IPS-18a (cell line): ENCODE results near the gene PTP4A1.

Source experiments
- H3K27ac ChIP-seq: one replicate; pipeline ENCODE4 v1.5.1; 2013; ENCODE audit warnings: low read length
- H3K27me3 ChIP-seq: one replicate; pipeline ENCODE4 v1.6.1; 2013; ENCODE audit warnings: mild to moderate bottlenecking, low read length; ENCODE audit not compliant: control insufficient read depth, insufficient read depth
- H3K36me3 ChIP-seq: one replicate; pipeline ENCODE4 v1.6.1; 2013; ENCODE audit warnings: low read depth, low read length; ENCODE audit not compliant: control insufficient read depth
- H3K4me1 ChIP-seq: one replicate; pipeline ENCODE4 v1.6.1; 2013; ENCODE audit warnings: low read depth, low read length; ENCODE audit not compliant: control insufficient read depth
- H3K4me3 ChIP-seq: one replicate; pipeline ENCODE4 v1.5.1; 2013; ENCODE audit warnings: low read length
- H3K9ac ChIP-seq: one replicate; pipeline ENCODE4 v1.6.1; 2013; ENCODE audit warnings: mild to moderate bottlenecking, low read length, moderate library complexity
- H3K9me3 ChIP-seq: one replicate; pipeline ENCODE4 v1.6.1; 2013; ENCODE audit warnings: low read depth, low read length; ENCODE audit not compliant: control insufficient read depth

PTP4A1 gene

DNA sequence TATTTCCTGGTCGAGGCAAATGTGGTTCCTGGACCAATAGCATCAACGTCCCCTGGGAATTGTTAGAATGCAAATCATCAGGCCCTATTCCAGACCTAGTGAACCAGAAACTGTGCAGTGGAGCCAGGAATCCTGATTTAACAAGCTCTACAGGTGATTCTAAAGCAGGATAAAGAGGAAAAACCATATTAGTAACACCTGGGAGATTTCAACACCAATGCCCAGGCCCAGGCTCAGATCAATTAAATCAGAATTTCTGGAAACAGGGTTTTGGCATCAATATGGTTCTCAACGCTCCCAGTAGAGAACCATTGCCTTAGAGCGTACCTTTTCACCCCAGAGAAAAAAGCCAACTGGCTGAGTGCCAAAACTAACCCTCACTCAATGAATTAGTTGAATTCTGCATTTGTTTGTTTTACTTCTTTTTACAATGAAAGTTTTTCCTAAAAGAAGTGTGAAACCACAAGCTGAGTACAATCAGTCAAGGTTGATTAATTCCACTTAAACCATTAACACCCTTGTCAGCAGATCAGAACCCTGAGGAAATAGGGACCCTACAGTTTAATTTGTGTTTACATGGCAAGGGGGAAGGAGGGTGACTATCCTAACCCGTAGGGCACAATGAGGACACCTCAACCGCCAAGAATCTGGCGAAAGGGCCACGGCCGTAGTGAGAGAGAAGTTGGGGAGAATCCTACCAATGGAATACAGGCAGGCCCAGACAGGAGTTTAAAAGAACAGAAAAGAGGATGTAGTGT lies 34.9 kb upstream of the PTP4A1 start:
- H3K9ac ChIP-seq = no peak overlapping the region
- no peak overlapping the region for H3K4me3 ChIP-seq
- no peaks in the 10 kb centered on the region for H3K36me3 ChIP-seq
- H3K4me1 ChIP-seq = no peaks in the 10 kb centered on the region
- no peaks in the 10 kb centered on the region for H3K9me3 ChIP-seq
- peaks cover 1% of the 10 kb centered on the region for H3K27me3 ChIP-seq
- no peak overlapping the region for H3K27ac ChIP-seq

DNA sequence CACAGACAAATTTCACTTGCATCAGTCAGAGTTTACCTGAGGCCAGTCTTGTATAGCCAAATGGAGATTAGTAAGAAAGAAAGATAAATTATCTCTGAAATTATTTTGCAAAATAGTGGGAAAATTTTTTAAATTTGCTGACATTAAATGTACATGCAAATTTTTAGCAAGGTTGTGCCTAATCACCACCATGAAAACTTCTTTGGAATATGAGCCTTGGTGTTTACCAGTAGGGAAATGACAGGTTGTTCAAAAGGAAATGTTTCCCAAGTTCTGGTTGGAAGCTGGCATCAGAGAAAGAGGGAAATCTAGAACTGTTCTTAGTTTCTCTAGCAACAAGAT lies 34.4 kb upstream of the PTP4A1 start:
- Histone ChIP-seq H3K36me3 (no peaks in the 10 kb centered on the region), H3K27ac (no peak overlapping the region), H3K27me3 (peaks cover 5% of the 10 kb centered on the region), H3K4me3 (no peak overlapping the region), H3K9ac (no peak overlapping the region), H3K9me3 (no peaks in the 10 kb centered on the region), H3K4me1 (no peaks in the 10 kb centered on the region)

GRCh38 chr6:63538550-63538949 lies 33.7 kb upstream of the PTP4A1 start:
- H3K27me3 ChIP-seq = peaks cover 5% of the 10 kb centered on the region
- no peaks in the 10 kb centered on the region for H3K9me3 ChIP-seq
- no peak overlapping the region for H3K4me3 ChIP-seq
- H3K36me3 ChIP-seq = no peaks in the 10 kb centered on the region
- H3K27ac ChIP-seq = no peak overlapping the region
- H3K4me1 ChIP-seq = no peaks in the 10 kb centered on the region
- no peak overlapping the region for H3K9ac ChIP-seq

- Histone ChIP-seq H3K9ac (no peak overlapping the region), H3K9me3 (no peaks in the 10 kb centered on the region), H3K27me3 (peaks cover 5% of the 10 kb centered on the region), H3K27ac (no peak overlapping the region), H3K36me3 (no peaks in the 10 kb centered on the region), H3K4me3 (no peak overlapping the region), H3K4me1 (no peaks in the 10 kb centered on the region)
Measured at GRCh38 chr6:63543001-63543400, 29.3 kb upstream of the PTP4A1 start.

GRCh38 chr6:63543982-63544381 lies 28.3 kb upstream of the PTP4A1 start:
- Histone ChIP-seq H3K27ac (no peak overlapping the region), H3K36me3 (no peaks in the 10 kb centered on the region), H3K4me1 (no peaks in the 10 kb centered on the region), H3K4me3 (no peak overlapping the region), H3K27me3 (peaks cover 5% of the 10 kb centered on the region), H3K9me3 (no peaks in the 10 kb centered on the region), H3K9ac (no peak overlapping the region)

GRCh38 chr6:63546236-63546635 lies 26.0 kb upstream of the PTP4A1 start:
- H3K9me3 ChIP-seq = no peaks in the 10 kb centered on the region

GRCh38 chr6:63546697-63547096 lies 25.6 kb upstream of the PTP4A1 start:
- H3K4me3 ChIP-seq = no peak overlapping the region
- no peaks in the 10 kb centered on the region for H3K9me3 ChIP-seq
- H3K4me1 ChIP-seq = no peaks in the 10 kb centered on the region
- no peak overlapping the region for H3K27ac ChIP-seq
- H3K9ac ChIP-seq = no peak overlapping the region
- peaks cover 5% of the 10 kb centered on the region for H3K27me3 ChIP-seq
- H3K36me3 ChIP-seq = no peaks in the 10 kb centered on the region

More at GRCh38 chr6:63546236-63546635, 26.0 kb upstream of the PTP4A1 start:
- H3K27me3 ChIP-seq = peaks cover 5% of the 10 kb centered on the region
- H3K27ac ChIP-seq = no peak overlapping the region
- H3K36me3 ChIP-seq = no peaks in the 10 kb centered on the region
- no peak overlapping the region for H3K9ac ChIP-seq
- H3K4me3 ChIP-seq = no peak overlapping the region
- no peaks in the 10 kb centered on the region for H3K4me1 ChIP-seq

DNA sequence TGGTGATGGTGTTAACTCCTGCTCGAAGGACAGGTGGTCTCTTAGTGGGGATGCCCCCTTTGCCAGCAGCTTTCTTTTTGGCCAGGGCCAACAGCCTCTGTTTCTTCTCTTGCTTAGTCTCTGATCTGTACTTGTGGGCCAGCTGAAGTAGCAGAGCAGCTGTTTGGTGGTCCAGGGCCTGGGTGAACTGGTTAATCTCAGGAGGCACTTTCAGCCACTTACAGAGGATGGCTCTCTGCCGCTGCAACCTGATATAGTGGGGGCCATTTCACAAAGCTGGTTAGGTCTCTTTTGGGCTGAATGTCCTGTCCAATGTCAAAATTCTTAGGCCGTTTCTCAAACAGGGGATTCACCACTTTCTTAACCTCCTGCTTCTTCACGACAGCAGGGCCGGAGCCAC lies 23.2 kb upstream of the PTP4A1 start:
- H3K27me3 ChIP-seq = no peaks in the 10 kb centered on the region
- H3K9ac ChIP-seq = no peak overlapping the region
- no peak overlapping the region for H3K4me3 ChIP-seq
- no peaks in the 10 kb centered on the region for H3K36me3 ChIP-seq
- no peaks in the 10 kb centered on the region for H3K9me3 ChIP-seq
- no peaks in the 10 kb centered on the region for H3K4me1 ChIP-seq
- H3K27ac ChIP-seq = no peak overlapping the region

DNA sequence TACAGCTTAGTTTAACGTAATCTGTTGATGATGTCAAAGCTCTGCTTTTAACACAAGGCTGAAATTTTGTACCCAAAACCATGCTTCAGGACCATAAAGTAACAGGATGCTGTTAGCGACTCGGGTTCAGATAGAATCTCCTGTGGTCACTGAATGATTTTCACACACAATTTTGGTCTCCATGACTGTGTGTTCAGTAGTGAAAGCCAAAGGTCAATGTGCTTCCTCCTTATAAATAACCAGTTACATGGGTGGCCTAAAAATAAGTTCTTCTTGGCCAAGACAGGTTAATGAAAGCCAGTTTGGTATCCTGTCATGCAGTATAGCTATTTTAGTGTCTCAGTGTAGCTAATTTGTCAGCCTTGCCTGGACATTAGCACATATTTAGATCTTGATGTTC lies 19.1 kb upstream of the PTP4A1 start:
- no peaks in the 10 kb centered on the region for H3K4me1 ChIP-seq
- H3K36me3 ChIP-seq = no peaks in the 10 kb centered on the region
- no peaks in the 10 kb centered on the region for H3K9me3 ChIP-seq
- no peak overlapping the region for H3K9ac ChIP-seq
- no peak overlapping the region for H3K4me3 ChIP-seq
- H3K27ac ChIP-seq = no peak overlapping the region
- H3K27me3 ChIP-seq = no peaks in the 10 kb centered on the region

- H3K4me1 ChIP-seq = no peaks in the 10 kb centered on the region
- no peaks in the 10 kb centered on the region for H3K36me3 ChIP-seq
- H3K4me3 ChIP-seq = no peak overlapping the region
- no peak overlapping the region for H3K27ac ChIP-seq
- no peaks in the 10 kb centered on the region for H3K9me3 ChIP-seq
- H3K9ac ChIP-seq = no peak overlapping the region
- H3K27me3 ChIP-seq = no peaks in the 10 kb centered on the region
Measured at GRCh38 chr6:63553900-63554299, 18.4 kb upstream of the PTP4A1 start.

- H3K27ac ChIP-seq = no peak overlapping the region
- H3K27me3 ChIP-seq = no peaks in the 10 kb centered on the region
- no peak overlapping the region for H3K9ac ChIP-seq
- H3K36me3 ChIP-seq = no peaks in the 10 kb centered on the region
- H3K4me3 ChIP-seq = no peak overlapping the region
- H3K9me3 ChIP-seq = no peaks in the 10 kb centered on the region
- no peaks in the 10 kb centered on the region for H3K4me1 ChIP-seq
Measured at GRCh38 chr6:63554782-63555181, 17.5 kb upstream of the PTP4A1 start.

DNA sequence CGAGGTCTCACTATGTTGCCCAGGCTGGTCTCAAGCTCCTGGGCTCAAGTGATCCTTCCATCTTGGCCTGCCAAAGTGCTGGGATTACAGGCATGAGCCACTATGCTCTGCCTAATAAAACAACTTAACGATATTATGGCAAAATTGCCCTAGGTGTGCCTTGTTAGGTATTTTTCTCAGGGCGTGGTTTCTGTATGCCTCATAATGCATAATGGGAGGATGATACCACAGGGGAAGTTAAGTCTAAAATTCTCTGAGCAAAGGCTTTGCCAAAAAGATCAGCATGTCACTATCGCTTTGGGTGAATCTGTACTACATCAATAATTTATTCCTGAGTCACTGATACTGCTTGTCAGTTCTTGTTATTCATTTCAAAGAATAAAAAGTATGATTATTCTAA lies 15.9 kb upstream of the PTP4A1 start:
- Histone ChIP-seq H3K9ac (no peak overlapping the region), H3K27me3 (no peaks in the 10 kb centered on the region), H3K9me3 (no peaks in the 10 kb centered on the region), H3K36me3 (no peaks in the 10 kb centered on the region), H3K4me1 (no peaks in the 10 kb centered on the region), H3K27ac (no peak overlapping the region), H3K4me3 (no peak overlapping the region)
